GM10248 (cell line): Measurements from ENCODE around the gene NIPA2.

Experiments
- CTCF ChIA-PET: fragments of 300-600 bp; sonication (Branson Sonifier 250); formaldehyde crosslinking; extraction: SDS; loops from one replicate; lab custom pipeline; 2021; ENCODE audit warnings: antibody characterized with exemption; lab: Yijun Ruan, JAX
- POLR2A ChIA-PET: fragments of 350-650 bp; sonication (Branson Sonifier 250); formaldehyde crosslinking; extraction: SDS; loops from one replicate; lab custom pipeline; 2020; ENCODE audit warnings: antibody characterized with exemption; lab: Yijun Ruan, JAX
- DNase-seq: peaks from one replicate; pipeline ENCODE4 v3.0.0; 2012; ENCODE audit errors: extremely low spot score
- TF ChIP-seq, protein P1 (sequence below): IDR thresholded peaks from 2 replicates; pipeline ENCODE4 v1.5.1; 2012; ENCODE audit warnings: mild to moderate bottlenecking, low read depth; ENCODE audit errors: extremely low read depth, missing control alignments, control extremely low read depth

NIPA2 gene

DNA sequence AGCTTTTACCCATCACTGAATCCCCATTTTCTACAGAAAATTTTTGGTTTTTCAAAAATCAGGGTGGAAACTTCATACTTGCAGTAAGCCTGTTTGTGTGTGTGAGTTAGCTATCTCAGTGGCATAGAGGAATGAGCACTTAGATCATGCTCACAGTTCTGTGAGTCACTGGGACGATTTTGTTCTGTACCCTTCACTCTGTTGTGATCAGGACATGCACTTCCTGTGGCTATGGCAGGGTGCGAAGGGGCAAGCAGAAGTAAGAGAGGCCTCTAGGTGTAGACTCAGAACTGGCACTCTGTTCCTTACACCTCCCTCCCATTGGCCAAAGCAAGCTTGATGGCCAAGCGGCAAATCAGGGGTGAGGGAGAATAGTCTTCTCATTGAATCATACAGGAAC is 11.6 kb downstream of the NIPA2 start:
- CTCF ChIA-PET = interaction anchor here (1.7 kb wide), 1 partner anchor 10 kb away, joined by 4 read pairs; no protein-coding TSS in a partner anchor
- TF ChIP-seq, protein P1, sequence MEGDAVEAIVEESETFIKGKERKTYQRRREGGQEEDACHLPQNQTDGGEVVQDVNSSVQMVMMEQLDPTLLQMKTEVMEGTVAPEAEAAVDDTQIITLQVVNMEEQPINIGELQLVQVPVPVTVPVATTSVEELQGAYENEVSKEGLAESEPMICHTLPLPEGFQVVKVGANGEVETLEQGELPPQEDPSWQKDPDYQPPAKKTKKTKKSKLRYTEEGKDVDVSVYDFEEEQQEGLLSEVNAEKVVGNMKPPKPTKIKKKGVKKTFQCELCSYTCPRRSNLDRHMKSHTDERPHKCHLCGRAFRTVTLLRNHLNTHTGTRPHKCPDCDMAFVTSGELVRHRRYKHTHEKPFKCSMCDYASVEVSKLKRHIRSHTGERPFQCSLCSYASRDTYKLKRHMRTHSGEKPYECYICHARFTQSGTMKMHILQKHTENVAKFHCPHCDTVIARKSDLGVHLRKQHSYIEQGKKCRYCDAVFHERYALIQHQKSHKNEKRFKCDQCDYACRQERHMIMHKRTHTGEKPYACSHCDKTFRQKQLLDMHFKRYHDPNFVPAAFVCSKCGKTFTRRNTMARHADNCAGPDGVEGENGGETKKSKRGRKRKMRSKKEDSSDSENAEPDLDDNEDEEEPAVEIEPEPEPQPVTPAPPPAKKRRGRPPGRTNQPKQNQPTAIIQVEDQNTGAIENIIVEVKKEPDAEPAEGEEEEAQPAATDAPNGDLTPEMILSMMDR = no peak
- no peak for DNase-seq
- POLR2A ChIA-PET = no interaction called here

DNA sequence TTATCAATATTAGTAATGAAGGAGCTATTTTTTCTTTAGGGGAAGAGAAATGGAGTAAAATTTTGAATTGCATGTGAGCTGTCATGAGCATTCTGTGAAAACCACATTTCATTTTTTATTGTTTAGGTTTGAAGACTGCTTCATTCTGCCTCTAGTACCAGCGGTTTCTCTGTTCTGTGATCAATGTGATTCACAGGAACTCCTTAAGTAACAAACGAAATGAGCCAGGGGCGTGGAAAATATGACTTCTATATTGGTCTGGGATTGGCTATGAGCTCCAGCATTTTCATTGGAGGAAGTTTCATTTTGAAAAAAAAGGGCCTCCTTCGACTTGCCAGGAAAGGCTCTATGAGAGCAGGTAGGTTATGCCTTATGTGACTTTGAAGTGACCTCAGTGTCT is 13.0 kb downstream of the NIPA2 start:
- TF ChIP-seq, protein P1 = no peak
- DNase-seq = no peak
- ChIA-PET CTCF (interaction anchor here (1.2 kb wide), 1 partner anchor 9 kb away, joined by 3 read pairs; no protein-coding TSS in a partner anchor), POLR2A (no interaction called here)

DNA sequence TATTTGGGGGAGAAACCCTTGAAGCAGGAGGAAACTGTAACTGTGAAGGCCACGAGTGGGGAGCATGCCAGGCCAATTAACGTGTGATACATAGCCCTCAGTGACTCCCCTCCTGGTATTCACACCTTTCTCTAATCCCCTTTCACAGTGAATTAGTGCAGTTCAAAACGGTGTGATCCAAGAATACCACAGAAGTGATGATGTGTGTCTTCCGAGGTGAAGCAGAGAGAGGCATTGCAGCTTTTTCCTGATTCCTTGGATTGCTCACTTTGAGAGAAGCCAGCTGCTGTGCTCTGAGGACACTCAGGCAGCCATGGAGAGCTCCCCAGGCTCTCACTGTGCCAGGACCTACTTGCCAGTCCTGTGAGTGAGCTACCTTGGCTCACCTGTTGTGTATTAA is 17.3 kb downstream of the NIPA2 start:
- ChIA-PET POLR2A (no interaction called here), CTCF (interaction anchor here (0.9 to 1.4 kb wide), 4 partner anchors 9 to 75 kb away, joined by 3 to 5 read pairs (median 4); no protein-coding TSS in a partner anchor)
- DNase-seq = no peak
- TF ChIP-seq, protein P1 = no peak

DNA sequence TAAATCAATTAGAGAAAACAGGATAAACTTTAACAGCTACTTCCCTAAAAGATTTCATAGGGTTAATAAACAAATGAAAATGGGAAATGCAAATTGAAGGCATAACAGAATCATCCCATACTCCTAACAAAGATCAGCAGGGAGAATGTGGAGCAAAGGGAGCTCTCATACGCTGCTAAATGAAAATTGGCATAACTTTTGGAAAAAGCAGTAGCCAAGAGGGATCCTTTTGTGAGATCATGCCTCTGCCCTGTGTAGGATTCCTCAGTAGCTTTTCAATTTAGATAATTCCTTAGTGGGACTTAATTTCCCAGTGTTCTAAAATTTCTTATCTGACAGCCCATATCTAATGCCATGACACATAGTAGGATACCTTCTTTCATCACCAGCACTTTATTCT is 18.2 kb downstream of the NIPA2 start:
- TF ChIP-seq, protein P1 = no peak
- ChIA-PET POLR2A (no interaction called here), CTCF (interaction anchor here (0.9 to 1.4 kb wide), 4 partner anchors 10 to 74 kb away, joined by 3 to 5 read pairs (median 4); no protein-coding TSS in a partner anchor)
- DNase-seq = no peak

DNA sequence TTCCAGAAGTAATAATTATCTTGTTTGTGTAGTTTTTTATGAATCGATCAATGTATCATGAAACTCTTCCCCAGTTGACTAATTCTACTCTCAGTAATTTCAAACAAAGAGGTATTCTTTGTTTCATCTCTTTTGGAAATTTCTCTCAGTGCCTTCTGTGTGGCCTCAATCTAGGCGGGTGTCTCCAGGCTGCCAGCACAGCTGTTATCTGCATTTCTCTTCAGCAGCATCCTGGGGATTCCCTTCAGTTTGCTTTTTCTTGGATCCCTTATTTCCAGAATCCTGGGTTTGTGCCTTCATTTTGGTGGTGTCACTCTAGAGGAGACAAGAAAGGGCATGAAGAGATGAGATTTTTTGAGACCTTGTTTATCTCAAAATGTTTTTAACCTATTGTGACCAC is 22.7 kb downstream of the NIPA2 start:
- TF ChIP-seq, protein P1 = no peak
- ChIA-PET POLR2A (no interaction called here), CTCF (no interaction called here)
- no peak for DNase-seq

DNA sequence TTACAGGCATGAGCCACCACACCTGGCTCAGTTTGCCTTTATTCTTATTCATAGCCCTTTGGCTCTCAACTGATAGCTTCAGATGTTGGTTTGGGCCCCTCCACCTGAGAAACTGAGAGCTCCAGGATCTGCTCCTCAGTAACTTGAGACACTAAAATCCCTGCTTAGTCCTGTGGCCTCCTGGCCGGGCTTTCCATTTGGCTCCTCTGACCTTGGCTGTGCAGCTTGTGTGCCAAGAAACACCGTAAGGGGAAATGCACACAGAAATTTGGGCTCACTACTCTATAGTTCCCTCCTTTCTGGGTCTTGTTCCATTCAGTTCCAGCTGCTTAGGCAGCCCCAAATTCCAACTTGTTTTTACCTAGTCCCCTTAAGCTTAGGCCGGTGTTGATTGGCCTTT is 24.9 kb downstream of the NIPA2 start:
- POLR2A ChIA-PET = interaction anchor here (0.5 kb wide), 1 partner anchor 8 kb away, joined by 3 read pairs; no protein-coding TSS in a partner anchor

More for the DNA sequence above, 24.9 kb downstream of the NIPA2 start:
- CTCF ChIA-PET = no interaction called here
- DNase-seq = no peak
- TF ChIP-seq, protein P1 = no peak
